ENCODE data around the gene TFEB. TPM values are rescaled to one million over a fixed set of nuclear protein-coding genes. Genes with fewer than 3 reads are reported as not detected.

The TFEB gene
- total and polyA plus RNA-seq, 2 donors (not counting 1 experiment from before 2014, with no cell fraction given), result 1.9 to 7.6 TPM

- Histone ChIP-seq H3K27me3 (ENCODE audit: control insufficient read depth, insufficient read depth, low read length) (no peaks in the 10 kb centered on the region), H3K9ac (ENCODE audit: insufficient read depth, low read length) (no peak overlapping the region), H3K27ac (ENCODE audit: insufficient read depth, low read length) (no peak overlapping the region), H3K4me3 (replicated peaks in 1 of 4; ENCODE audit: control extremely low read depth in 1 of 4, insufficient read depth in 1 of 4, low read depth in 3 of 4, low read length in 4 of 4) (no peak overlapping the region), H2AFZ (ENCODE audit: low read length) (no peak overlapping the region), H3K4me2 (ENCODE audit: extremely low read depth, insufficient read depth, low read length) (no peak overlapping the region), H3K9me3 (ENCODE audit: control insufficient read depth, insufficient read depth, low read depth, low read length) (no peaks in the 10 kb centered on the region), H3K79me2 (ENCODE audit: control insufficient read depth, insufficient read depth, low read length) (no peaks in the 10 kb centered on the region), H3K36me3 (ENCODE audit: control insufficient read depth, insufficient read depth, low read length) (no peaks in the 10 kb centered on the region), H4K20me1 (ENCODE audit: control insufficient read depth, extremely low read depth, insufficient read depth, low read length) (no peaks in the 10 kb centered on the region), H3K4me1 (ENCODE audit: control insufficient read depth, extremely low read depth, insufficient read depth, low read length) (no peaks in the 10 kb centered on the region)
- no peak for DNase-seq (ENCODE audit: low read depth in 2 of 2)
- TF ChIP-seq EZH2 (IDR thresholded peaks at IDR 0.05; ENCODE audit: low read length, missing control alignments) (no peak), CTCF (conservative IDR thresholded peaks at IDR 0.05 in 1 of 2, IDR thresholded peaks at IDR 0.05 in 1 of 2; ENCODE audit: low read depth in 1 of 2, low read length in 2 of 2) (no peak)
Measured at GRCh38 chr6:41667195-41667594, 68.2 kb downstream of the TFEB start.

GRCh38 chr6:41664271-41664670, 71.1 kb downstream of the TFEB start:
- no peaks in the 10 kb centered on the region for H3K4me1 ChIP-seq (ENCODE audit: control insufficient read depth, extremely low read depth, insufficient read depth, low read length)
- H3K36me3 ChIP-seq (ENCODE audit: control insufficient read depth, insufficient read depth, low read length), result no peaks in the 10 kb centered on the region
- H4K20me1 ChIP-seq (ENCODE audit: control insufficient read depth, extremely low read depth, insufficient read depth, low read length), result no peaks in the 10 kb centered on the region
- no peak overlapping the region for H3K4me3 ChIP-seq (replicated peaks in 1 of 4; ENCODE audit: control extremely low read depth in 1 of 4, insufficient read depth in 1 of 4, low read depth in 3 of 4, low read length in 4 of 4)
- H3K9me3 ChIP-seq (ENCODE audit: control insufficient read depth, insufficient read depth, low read depth, low read length), result no peaks in the 10 kb centered on the region
- no peak overlapping the region for H2AFZ ChIP-seq (ENCODE audit: low read length)
- H3K4me2 ChIP-seq (ENCODE audit: extremely low read depth, insufficient read depth, low read length), result no peak overlapping the region
- H3K27me3 ChIP-seq (ENCODE audit: control insufficient read depth, insufficient read depth, low read length), result no peaks in the 10 kb centered on the region
- H3K79me2 ChIP-seq (ENCODE audit: control insufficient read depth, insufficient read depth, low read length), result no peaks in the 10 kb centered on the region
- TF ChIP-seq CTCF (conservative IDR thresholded peaks at IDR 0.05 in 1 of 2, IDR thresholded peaks at IDR 0.05 in 1 of 2; ENCODE audit: low read depth in 1 of 2, low read length in 2 of 2) (no peak), EZH2 (IDR thresholded peaks at IDR 0.05; ENCODE audit: low read length, missing control alignments) (no peak)
- no peak overlapping the region for H3K9ac ChIP-seq (ENCODE audit: insufficient read depth, low read length)
- no peak for DNase-seq (ENCODE audit: low read depth in 2 of 2)
- H3K27ac ChIP-seq (ENCODE audit: insufficient read depth, low read length), result no peak overlapping the region

GRCh38 chr6:41663568-41663967, 71.8 kb downstream of the TFEB start:
- no peak for TF ChIP-seq EZH2 (IDR thresholded peaks at IDR 0.05; ENCODE audit: low read length, missing control alignments)
- TF ChIP-seq CTCF (conservative IDR thresholded peaks at IDR 0.05 in 1 of 2, IDR thresholded peaks at IDR 0.05 in 1 of 2; ENCODE audit: low read depth in 1 of 2, low read length in 2 of 2), result no peak
- Histone ChIP-seq H3K9ac (ENCODE audit: insufficient read depth, low read length) (no peak overlapping the region), H3K9me3 (ENCODE audit: control insufficient read depth, insufficient read depth, low read depth, low read length) (no peaks in the 10 kb centered on the region), H3K79me2 (ENCODE audit: control insufficient read depth, insufficient read depth, low read length) (no peaks in the 10 kb centered on the region), H3K27me3 (ENCODE audit: control insufficient read depth, insufficient read depth, low read length) (no peaks in the 10 kb centered on the region), H3K4me3 (replicated peaks in 1 of 4; ENCODE audit: control extremely low read depth in 1 of 4, insufficient read depth in 1 of 4, low read depth in 3 of 4, low read length in 4 of 4) (no peak overlapping the region), H3K27ac (ENCODE audit: insufficient read depth, low read length) (no peak overlapping the region), H4K20me1 (ENCODE audit: control insufficient read depth, extremely low read depth, insufficient read depth, low read length) (no peaks in the 10 kb centered on the region), H3K4me1 (ENCODE audit: control insufficient read depth, extremely low read depth, insufficient read depth, low read length) (no peaks in the 10 kb centered on the region), H2AFZ (ENCODE audit: low read length) (no peak overlapping the region), H3K36me3 (ENCODE audit: control insufficient read depth, insufficient read depth, low read length) (no peaks in the 10 kb centered on the region), H3K4me2 (ENCODE audit: extremely low read depth, insufficient read depth, low read length) (no peak overlapping the region)
- no peak for DNase-seq (ENCODE audit: low read depth in 2 of 2)
